B cell (primary cell): Measurements from ENCODE around the gene PTGIR. TPM values are rescaled to one million over a fixed set of nuclear protein-coding genes. Genes with fewer than 3 reads are reported as not detected.

Experiments used
- ATAC-seq: fragments of 200-7000 bp; cut with Tn5 transposase; one replicate; pipeline ENCODE4 v1.10.0; 2021; ENCODE audit warnings: low read depth, mild to moderate bottlenecking, moderate number of reproducible peaks, moderate library complexity
- CTCF ChIA-PET: fragments of 350-600 bp; sonication (Branson Sonifier 250); formaldehyde crosslinking; loops from one replicate; lab custom pipeline; 2021; ENCODE audit warnings: antibody characterized with exemption, inconsistent platforms; lab: Charles Lee
- POLR2A ChIA-PET: fragments of 350-600 bp; sonication (Branson Sonifier 250); formaldehyde crosslinking; loops from one replicate; lab custom pipeline; 2021; ENCODE audit warnings: antibody characterized with exemption; lab: Charles Lee
- DNase-seq: peaks from one replicate; pipeline ENCODE4 v3.0.0; 2013
- H2AFZ ChIP-seq: 2 replicates; pipeline ENCODE4 v1.6.1; 2012; ENCODE audit warnings: mild to moderate bottlenecking, low read depth, low read length; ENCODE audit not compliant: insufficient read depth, poor library complexity, severe bottlenecking
- H3K27ac ChIP-seq, 2 donors: 1 replicate in 1 of 2; 2 replicates in 1 of 2; pipeline ENCODE4 v1.5.1; 2012 to 2013; ENCODE audit warnings: low read length in 2 of 2, mild to moderate bottlenecking in 2 of 2, moderate library complexity in 1 of 2
- H3K27me3 ChIP-seq, 4 experiments: fragments of 200-600 bp in 1 of 4; sonication (generic) in 1 of 4; replicated peaks in 1 of 4; 1 replicate in 2 of 4; 2 replicates in 2 of 4; pipeline versions ENCODE4 v1.6.1 to v1.7.0; 2013 to 2016; ENCODE audit warnings: low read length in 3 of 4, mild to moderate bottlenecking in 2 of 4, mixed read lengths in 1 of 4, moderate library complexity in 1 of 4; ENCODE audit not compliant: insufficient read depth in 4 of 4, control insufficient read depth in 3 of 4; ENCODE audit errors: control extremely low read depth in 1 of 4
- H3K36me3 ChIP-seq, 2 experiments: replicated peaks in 1 of 2; 1 replicate in 1 of 2; 2 replicates in 1 of 2; pipeline versions ENCODE4 v1.6.1 to v1.7.1; 2013; ENCODE audit warnings: low read length in 1 of 2; ENCODE audit not compliant: insufficient read depth in 2 of 2, control insufficient read depth in 1 of 2; ENCODE audit errors: control extremely low read depth in 1 of 2, extremely low read depth in 1 of 2
- H3K4me1 ChIP-seq, 2 donors: fragments of 200-600 bp in 1 of 2; sonication (generic) in 1 of 2; 1 replicate in 1 of 2; 2 replicates in 1 of 2; pipeline versions ENCODE4 v1.5.1 to v1.6.1; 2013 to 2017; ENCODE audit warnings: low read length in 2 of 2; ENCODE audit not compliant: control insufficient read depth in 2 of 2, insufficient read depth in 2 of 2
- H3K4me2 ChIP-seq: replicated peaks from 2 replicates; pipeline ENCODE3; 2012; ENCODE audit warnings: mild to moderate bottlenecking, low read depth, low read length; ENCODE audit not compliant: poor library complexity, severe bottlenecking
- H3K4me3 ChIP-seq, 5 experiments: fragments of 200-600 bp in 1 of 5; sonication (generic) in 1 of 5; 1 replicate in 3 of 5; 2 replicates in 2 of 5; pipeline versions ENCODE4 v1.5.1 to v1.7.0; 2011 to 2016; ENCODE audit warnings: low read length in 4 of 5, mild to moderate bottlenecking in 4 of 5, low read depth in 2 of 5, control low read depth in 1 of 5, moderate library complexity in 1 of 5; ENCODE audit not compliant: insufficient read depth in 1 of 5; ENCODE audit errors: control extremely low read depth in 1 of 5, extremely low read depth in 1 of 5
- H3K79me2 ChIP-seq: fragments of 200-600 bp; sonication (generic); one replicate; pipeline ENCODE4 v1.6.0; 2016; ENCODE audit warnings: low read length; ENCODE audit not compliant: control insufficient read depth, insufficient read depth
- H3K9ac ChIP-seq: fragments of 200-600 bp; sonication (generic); 2 replicates; pipeline ENCODE4 v1.6.1; 2017; ENCODE audit warnings: mild to moderate bottlenecking, low read length, moderate library complexity
- H3K9me3 ChIP-seq, 3 donors: one replicate each; pipeline versions ENCODE4 v1.6.1 to v1.7.1; 2013; ENCODE audit warnings: low read length in 2 of 3; ENCODE audit not compliant: control insufficient read depth in 2 of 3, insufficient read depth in 1 of 3; ENCODE audit errors: control extremely low read depth in 1 of 3
- H4K20me1 ChIP-seq: 2 replicates; pipeline ENCODE4 v1.6.0; 2012; ENCODE audit warnings: mild to moderate bottlenecking, low read length; ENCODE audit not compliant: insufficient read depth, control insufficient read depth, poor library complexity, severe bottlenecking
- H3K27ac Mint-ChIP-seq: one replicate; pipeline ENCODE4 v1.8.0; 2021; ENCODE audit warnings: mixed read lengths
- H3K27me3 Mint-ChIP-seq: one replicate; pipeline ENCODE4 v1.8.0; 2021; ENCODE audit warnings: mixed read lengths
- H3K4me1 Mint-ChIP-seq: one replicate; pipeline ENCODE4 v1.8.0; 2021; ENCODE audit warnings: mixed read lengths
- H3K4me3 Mint-ChIP-seq: one replicate; pipeline ENCODE4 v1.8.0; 2021; ENCODE audit warnings: mixed read lengths
- H3K9me3 Mint-ChIP-seq: one replicate; pipeline ENCODE4 v1.8.0; 2022; ENCODE audit warnings: mixed read lengths; ENCODE audit not compliant: insufficient read depth
- EZH2 ChIP-seq: IDR thresholded peaks from 2 replicates; pipeline ENCODE4 v1.6.1; 2012; ENCODE audit warnings: borderline replicate concordance, low read depth, mild to moderate bottlenecking, moderate library complexity, low read length; ENCODE audit not compliant: insufficient read depth, poor library complexity, severe bottlenecking
- WGBS: methylation state at CpG from one replicate; pipeline ENCODE4 v1.1.5; 2013; ENCODE audit warnings: missing lambda C conversion rate; ENCODE audit not compliant: insufficient coverage; 5-methylcytosine and 5-hydroxymethylcytosine counted together
- intact Hi-C: fragments of 100-400 bp; cut with micrococcal nuclease; formaldehyde crosslinking; loops from one replicate; pipeline ENCODE4 v1.10.0; 2022
- polyA plus RNA-seq: library from polyadenylated mRNA; depleted of rRNA; stranded (reverse); fragments of >200 nt; gene quantifications from 2 replicates; pipeline ENCODE4 v1.2.3, GENCODE V29; 2012
- total RNA-seq, 2 donors: library from RNA; stranded (reverse); fragments of 120-200 nt in 1 of 2; gene quantifications; 1 replicate in 1 of 2; 2 replicates in 1 of 2; pipeline versions ENCODE4 v1.2.3 to v1.2.4, GENCODE V29; 2013 to 2022
- TF ChIP-seq, protein P1 (sequence below): fragments of 200-600 bp; IDR thresholded peaks from one replicate; pipeline ENCODE4 v1.8.0; 2022; ENCODE audit warnings: antibody characterized with exemption, mild to moderate bottlenecking

PTGIR gene
- total and polyA plus RNA-seq, 2 donors (not counting 1 experiment from before 2014, with no cell fraction given), result 1.9 to 2.1 TPM

GRCh38 chr19:46631481-46631880 lies 6.6 kb upstream of the PTGIR start:
- Histone ChIP-seq H3K27me3 (peaks cover 0 to 10% (median 2%) of the 10 kb centered on the region in 4 experiments), H3K4me1 (peaks cover 28 to 38% of the 10 kb centered on the region in 2 donors), H4K20me1 (no peaks in the 10 kb centered on the region), H2AFZ (no peak overlapping the region), H3K9me3 (peaks cover 0 to 5% (median 0%) of the 10 kb centered on the region in 3 donors), H3K79me2 (no peaks in the 10 kb centered on the region), H3K4me3 (no peak overlapping the region), H3K9ac (no peak overlapping the region), H3K27ac (no peak overlapping the region), H3K36me3 (no peaks in the 10 kb centered on the region), H3K4me2 (no peak overlapping the region)
- H3K27me3 Mint-ChIP-seq, result peaks cover 7% of the 10 kb centered on the region
- DNase-seq, result no peak
- H3K27ac Mint-ChIP-seq, result no peak overlapping the region
- peak overlapping the region; percentile 7 for H3K4me3 Mint-ChIP-seq
- H3K9me3 Mint-ChIP-seq, result no peaks in the 10 kb centered on the region
- CTCF ChIA-PET, result interaction anchor here (0.9 to 4.0 kb wide), 8 partner anchors 9 to 122 kb away, joined by 3 to 21 read pairs (median 6); no protein-coding TSS in a partner anchor
- no peak for ATAC-seq
- no peak for TF ChIP-seq EZH2
- TF ChIP-seq, protein P1, sequence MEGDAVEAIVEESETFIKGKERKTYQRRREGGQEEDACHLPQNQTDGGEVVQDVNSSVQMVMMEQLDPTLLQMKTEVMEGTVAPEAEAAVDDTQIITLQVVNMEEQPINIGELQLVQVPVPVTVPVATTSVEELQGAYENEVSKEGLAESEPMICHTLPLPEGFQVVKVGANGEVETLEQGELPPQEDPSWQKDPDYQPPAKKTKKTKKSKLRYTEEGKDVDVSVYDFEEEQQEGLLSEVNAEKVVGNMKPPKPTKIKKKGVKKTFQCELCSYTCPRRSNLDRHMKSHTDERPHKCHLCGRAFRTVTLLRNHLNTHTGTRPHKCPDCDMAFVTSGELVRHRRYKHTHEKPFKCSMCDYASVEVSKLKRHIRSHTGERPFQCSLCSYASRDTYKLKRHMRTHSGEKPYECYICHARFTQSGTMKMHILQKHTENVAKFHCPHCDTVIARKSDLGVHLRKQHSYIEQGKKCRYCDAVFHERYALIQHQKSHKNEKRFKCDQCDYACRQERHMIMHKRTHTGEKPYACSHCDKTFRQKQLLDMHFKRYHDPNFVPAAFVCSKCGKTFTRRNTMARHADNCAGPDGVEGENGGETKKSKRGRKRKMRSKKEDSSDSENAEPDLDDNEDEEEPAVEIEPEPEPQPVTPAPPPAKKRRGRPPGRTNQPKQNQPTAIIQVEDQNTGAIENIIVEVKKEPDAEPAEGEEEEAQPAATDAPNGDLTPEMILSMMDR, result no peak
- intact Hi-C loops, result no loop called here
- H3K4me1 Mint-ChIP-seq, result peaks cover 37% of the 10 kb centered on the region
- POLR2A ChIA-PET, result interaction anchor here (1.1 to 2.1 kb wide), 2 partner anchors 9 to 12 kb away, joined by 4 read pairs; no protein-coding TSS in a partner anchor
- no CpG with 5 or more reads among the region's 6 CpGs for WGBS

DNA sequence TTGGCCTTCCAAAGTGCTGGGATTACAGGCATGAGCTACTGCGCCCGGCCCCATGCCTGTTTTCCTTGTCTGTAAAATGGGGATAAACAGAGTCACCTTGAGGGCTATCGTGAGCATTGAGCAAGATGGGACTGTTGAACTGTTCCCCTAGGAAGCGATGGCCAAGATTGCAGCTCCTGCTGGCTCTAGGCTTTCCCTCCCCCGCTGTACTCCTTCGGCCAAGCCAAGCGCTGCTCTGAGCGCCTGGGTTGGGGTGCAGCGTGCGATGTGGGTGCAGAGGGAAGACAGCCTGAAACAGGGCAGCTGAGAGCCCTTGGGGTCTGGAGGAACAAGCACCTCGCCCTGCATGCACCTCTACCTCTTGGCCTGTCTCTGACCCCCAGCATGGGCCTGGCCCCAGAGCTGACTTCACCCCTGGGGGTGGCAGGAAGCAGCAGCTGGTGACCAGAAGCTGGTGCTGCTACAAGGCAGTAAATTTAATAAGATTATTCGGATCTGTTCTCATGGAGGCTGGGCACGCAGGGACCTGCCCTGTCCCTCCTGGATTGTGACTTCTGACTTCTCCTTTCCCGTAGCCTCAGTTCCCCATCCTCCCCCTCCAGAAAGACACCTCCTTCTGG lies 5.8 kb upstream of the PTGIR start:
- ChIA-PET CTCF (interaction anchor here (0.6 to 4.0 kb wide), 10 partner anchors 8 to 127 kb away, joined by 3 to 21 read pairs (median 5); no protein-coding TSS in a partner anchor), POLR2A (interaction anchor here (1.1 to 2.1 kb wide), 3 partner anchors 8 to 11 kb away, joined by 3 to 4 read pairs (median 4); no protein-coding TSS in a partner anchor)
- Histone ChIP-seq H4K20me1 (no peaks in the 10 kb centered on the region), H3K4me1 (peaks cover 21 to 30% of the 10 kb centered on the region in 2 donors), H3K27ac (no peak overlapping the region), H3K36me3 (no peaks in the 10 kb centered on the region), H3K9me3 (peaks cover 0 to 5% (median 0%) of the 10 kb centered on the region in 3 donors), H3K9ac (no peak overlapping the region), H3K4me3 (no peak overlapping the region), H3K27me3 (peaks cover 0 to 10% (median 2%) of the 10 kb centered on the region in 4 experiments), H3K79me2 (no peaks in the 10 kb centered on the region), H2AFZ (no peak overlapping the region), H3K4me2 (no peak overlapping the region)
- 83% methylated on average over 11 of the region's 14 CpGs for whole genome bisulfite sequencing
- Mint-ChIP-seq H3K9me3 (no peaks in the 10 kb centered on the region), H3K27me3 (peaks cover 7% of the 10 kb centered on the region), H3K27ac (no peak overlapping the region), H3K4me1 (peaks cover 39% of the 10 kb centered on the region), H3K4me3 (no peak overlapping the region)
- ATAC-seq (no peak), DNase-seq (no peak)
- intact Hi-C loops, result no loop called here
- TF ChIP-seq, protein P1, result no peak
- TF ChIP-seq EZH2, result no peak
